ENCODE results near the gene STK33. TPM values are rescaled to one million over a fixed set of nuclear protein-coding genes. Genes with fewer than 3 reads are reported as not detected.

STK33 gene
- total RNA-seq, 1 experiment from 2014 or later = 19.5 TPM

GRCh38 chr11:8477680-8478079 lies 116.3 kb downstream of the STK33 start:
- peaks cover 8% of the 10 kb centered on the region in 2 experiments for H3K4me1 Mint-ChIP-seq
- Histone ChIP-seq H3K4me2 (ENCODE audit: insufficient read depth, insufficient read length, low read length) (no peak overlapping the region), H4K8ac (replicated peaks; ENCODE audit: insufficient read length, low read depth, low read length) (no peak overlapping the region), H3K27ac (ENCODE audit: insufficient read length, low read depth, low read length) (no peak overlapping the region), H2BK15ac (ENCODE audit: low read depth, low read length) (no peak overlapping the region), H2BK20ac (ENCODE audit: low read depth, low read length, poor library complexity, severe bottlenecking) (no peak overlapping the region), H3K9ac (ENCODE audit: extremely low read depth, insufficient read length, low read length) (no peak overlapping the region), H3K9me3 (ENCODE audit: control insufficient read depth, low read depth, low read length) (no peaks in the 10 kb centered on the region), H4K5ac (ENCODE audit: insufficient read length, low read depth, low read length) (no peak overlapping the region), H3K79me1 (ENCODE audit: insufficient read depth, low read depth, low read length, poor library complexity, severe bottlenecking) (no peaks in the 10 kb centered on the region), H3K27me3 (ENCODE audit: insufficient read depth, low read length) (no peaks in the 10 kb centered on the region), H2BK12ac (ENCODE audit: insufficient read length, low read depth, low read length) (no peak overlapping the region), H4K20me1 (ENCODE audit: control insufficient read depth, insufficient read depth, insufficient read length) (no peaks in the 10 kb centered on the region), H2AFZ (ENCODE audit: low read length) (no peak overlapping the region), H3T11ph (ENCODE audit: low read length) (no peak overlapping the region), H3K23me2 (ENCODE audit: insufficient read length, low read depth, low read length, poor library complexity, severe bottlenecking) (no peaks in the 10 kb centered on the region), H3K79me2 (ENCODE audit: insufficient read depth, low read length) (no peaks in the 10 kb centered on the region), H3K4me1 (ENCODE audit: insufficient read depth, low read length) (no peaks in the 10 kb centered on the region), H3K56ac (ENCODE audit: insufficient read length, low read depth, low read length) (no peak overlapping the region), H4K91ac (ENCODE audit: insufficient read length, low read depth, low read length) (no peak overlapping the region), H3K14ac (ENCODE audit: insufficient read depth, low read length) (no peak overlapping the region), H2BK5ac (ENCODE audit: insufficient read length, low read length) (no peak overlapping the region), H2AK5ac (ENCODE audit: insufficient read length, low read length) (no peak overlapping the region), H3K23ac (ENCODE audit: insufficient read length, low read depth, low read length) (no peak overlapping the region), H2BK120ac (ENCODE audit: low read depth, low read length, poor library complexity, severe bottlenecking) (no peak overlapping the region), H3K18ac (ENCODE audit: insufficient read length, low read depth, low read length) (no peak overlapping the region), H3K4ac (ENCODE audit: low read depth, low read length) (no peak overlapping the region)
- WGBS (ENCODE audit: extremely low coverage, insufficient read length, low lambda C conversion rate) = no CpG with 5 or more reads among the region's 1 CpG
- no peak overlapping the region for H3K4me3 Mint-ChIP-seq
- H3K9me3 Mint-ChIP-seq = no peaks in the 10 kb centered on the region
- no peak overlapping the region for H3K27ac Mint-ChIP-seq
- H3K36me3 Mint-ChIP-seq (ENCODE audit: insufficient read depth in 1 of 3, low read depth in 3 of 3) = no peaks in the 10 kb centered on the region; a peak in 1 of 7 replicates
- DNase-seq = no peak
- no peaks in the 10 kb centered on the region for H3K27me3 Mint-ChIP-seq (ENCODE audit: low read depth)
- TF ChIP-seq CTCF (conservative IDR thresholded peaks at IDR 0.05) = no peak

All from H9 (cell line).